Muscle layer of colon (tissue), 2 donors: Measurements from ENCODE around the gene DEGS2.

Source experiments
- H3K27ac ChIP-seq: one replicate; pipeline ENCODE4 v1.7.0; 2013; ENCODE audit warnings: low read depth, mild to moderate bottlenecking, low read length, moderate library complexity
- H3K27me3 ChIP-seq, 2 donors: one replicate each; pipeline ENCODE4 v1.7.0; 2013; ENCODE audit warnings: low read length in 2 of 2, mild to moderate bottlenecking in 2 of 2; ENCODE audit not compliant: insufficient read depth in 2 of 2, control insufficient read depth in 1 of 2
- H3K36me3 ChIP-seq: one replicate; pipeline ENCODE4 v1.7.0; 2013; ENCODE audit warnings: mild to moderate bottlenecking, low read length; ENCODE audit not compliant: insufficient read depth
- H3K4me1 ChIP-seq: one replicate; pipeline ENCODE4 v1.7.0; 2013; ENCODE audit warnings: mild to moderate bottlenecking, low read length; ENCODE audit not compliant: insufficient read depth
- H3K4me3 ChIP-seq, 2 donors: one replicate each; pipeline ENCODE4 v1.7.0; 2013; ENCODE audit warnings: low read length in 2 of 2, low read depth in 1 of 2, mild to moderate bottlenecking in 1 of 2, moderate library complexity in 1 of 2
- H3K9ac ChIP-seq: one replicate; pipeline ENCODE4 v1.7.0; 2013; ENCODE audit warnings: low read length
- H3K9me3 ChIP-seq: one replicate; pipeline ENCODE4 v1.7.0; 2013; ENCODE audit warnings: mild to moderate bottlenecking, low read length
- donor health status: abdominal sarcoma.
- donor health status: Adenocarcinoma of cecum.

The DEGS2 gene

DNA sequence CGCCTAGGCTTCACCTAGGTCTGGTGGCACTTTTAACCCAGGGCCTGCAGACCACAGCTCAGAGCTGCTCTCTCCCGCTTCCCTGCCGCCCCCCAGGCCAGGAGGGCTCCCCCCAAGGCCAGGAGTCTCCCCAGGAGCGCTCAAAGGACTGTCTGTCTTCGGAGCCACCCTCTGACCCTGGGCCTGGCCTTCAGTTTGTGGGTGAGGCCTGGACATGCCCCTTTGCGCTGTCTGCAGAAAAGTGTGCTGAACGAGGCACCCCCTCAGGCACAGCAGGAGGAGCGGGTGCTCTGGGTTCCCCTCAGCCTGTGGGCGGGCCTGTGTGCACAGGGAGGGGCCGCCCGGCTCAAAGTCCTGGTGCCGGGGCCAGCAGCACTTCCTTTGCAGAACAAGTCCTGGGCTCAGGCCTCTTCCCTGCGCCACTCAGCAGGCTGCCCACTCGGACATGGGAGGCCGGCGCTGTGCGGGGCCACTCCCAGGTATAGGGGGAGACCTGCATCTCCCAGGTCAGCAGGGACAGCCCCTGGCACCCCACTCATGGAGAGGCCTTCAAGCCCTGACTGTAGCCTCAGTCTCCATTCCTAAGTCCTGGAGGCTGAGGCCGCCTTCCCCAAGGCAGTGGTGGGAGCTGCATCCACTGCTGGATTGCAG lies 14.3 kb downstream of the DEGS2 start:
- Histone ChIP-seq H3K4me1 (no peaks in the 10 kb centered on the region), H3K27me3 (no peaks in the 10 kb centered on the region), H3K4me3 (no peak overlapping the region), H3K9ac (no peak overlapping the region), H3K36me3 (no peaks in the 10 kb centered on the region), H3K9me3 (no peaks in the 10 kb centered on the region), H3K27ac (no peak overlapping the region)

DNA sequence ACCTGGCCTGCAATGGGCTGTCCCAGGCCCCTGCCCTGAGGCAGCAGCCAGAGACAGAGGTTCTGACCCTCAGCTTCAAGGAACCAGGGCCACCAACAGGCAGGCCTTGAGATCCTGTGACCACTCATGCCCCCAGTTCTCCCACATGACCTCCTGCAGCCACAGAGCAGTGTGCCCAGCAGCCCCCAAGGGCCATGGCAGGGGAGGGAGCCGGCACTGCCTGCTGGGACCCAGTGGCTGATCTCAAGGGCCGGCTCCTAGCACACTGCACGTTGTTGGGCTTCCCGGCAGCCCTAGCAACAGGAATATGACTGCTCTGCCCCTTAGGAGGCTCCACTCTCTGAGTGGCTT lies 14.8 kb downstream of the DEGS2 start:
- no peak overlapping the region for H3K27ac ChIP-seq
- no peaks in the 10 kb centered on the region for H3K4me1 ChIP-seq
- H3K9me3 ChIP-seq = no peaks in the 10 kb centered on the region
- H3K36me3 ChIP-seq = no peaks in the 10 kb centered on the region
- H3K9ac ChIP-seq = no peak overlapping the region
- no peaks in the 10 kb centered on the region for H3K27me3 ChIP-seq
- no peak overlapping the region for H3K4me3 ChIP-seq

DNA sequence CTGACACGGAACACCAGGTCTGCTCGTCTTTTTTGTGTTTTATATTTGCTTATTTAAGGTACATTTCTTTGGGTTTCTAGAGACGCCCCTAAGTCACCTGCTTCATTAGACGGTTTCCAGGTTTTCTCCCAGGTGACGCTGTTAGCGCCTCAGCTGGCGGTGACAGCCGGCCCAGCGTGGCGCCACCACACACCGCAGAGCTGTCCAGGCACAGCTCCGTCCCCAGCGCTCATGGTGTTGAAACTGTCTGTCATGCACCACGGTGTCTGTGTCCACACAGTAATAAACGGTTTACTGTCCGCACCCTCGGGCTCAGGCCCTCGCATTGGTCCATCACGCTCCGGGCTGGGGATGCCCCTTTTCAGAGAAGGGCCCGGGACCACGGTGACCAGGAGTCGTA lies 15.5 kb downstream of the DEGS2 start:
- Histone ChIP-seq H3K9me3 (no peaks in the 10 kb centered on the region), H3K27ac (no peak overlapping the region), H3K9ac (no peak overlapping the region), H3K27me3 (no peaks in the 10 kb centered on the region), H3K4me3 (no peak overlapping the region), H3K4me1 (no peaks in the 10 kb centered on the region), H3K36me3 (no peaks in the 10 kb centered on the region)

DNA sequence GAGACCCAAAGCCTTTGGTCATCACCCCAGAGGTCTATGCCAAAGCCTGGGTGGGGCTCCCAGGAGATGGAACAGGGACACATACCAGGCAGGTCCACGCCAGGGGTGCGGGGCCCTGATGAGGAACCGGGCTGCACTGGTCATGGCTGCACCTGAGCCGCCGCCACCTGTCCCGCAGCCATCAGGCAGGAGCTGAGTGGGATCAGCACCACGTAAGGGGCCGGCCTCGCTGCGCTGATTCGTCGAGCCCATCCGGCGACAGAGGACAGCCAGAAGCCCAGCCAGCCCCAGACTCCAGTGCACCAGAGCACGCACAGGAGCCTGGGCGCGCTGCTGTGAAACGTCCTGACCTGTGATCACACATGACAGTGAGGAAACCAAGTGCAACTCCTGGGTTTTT lies 15.9 kb downstream of the DEGS2 start:
- Histone ChIP-seq H3K36me3 (no peaks in the 10 kb centered on the region), H3K4me1 (no peaks in the 10 kb centered on the region), H3K9ac (no peak overlapping the region), H3K27me3 (no peaks in the 10 kb centered on the region), H3K4me3 (no peak overlapping the region), H3K9me3 (no peaks in the 10 kb centered on the region), H3K27ac (no peak overlapping the region)

DNA sequence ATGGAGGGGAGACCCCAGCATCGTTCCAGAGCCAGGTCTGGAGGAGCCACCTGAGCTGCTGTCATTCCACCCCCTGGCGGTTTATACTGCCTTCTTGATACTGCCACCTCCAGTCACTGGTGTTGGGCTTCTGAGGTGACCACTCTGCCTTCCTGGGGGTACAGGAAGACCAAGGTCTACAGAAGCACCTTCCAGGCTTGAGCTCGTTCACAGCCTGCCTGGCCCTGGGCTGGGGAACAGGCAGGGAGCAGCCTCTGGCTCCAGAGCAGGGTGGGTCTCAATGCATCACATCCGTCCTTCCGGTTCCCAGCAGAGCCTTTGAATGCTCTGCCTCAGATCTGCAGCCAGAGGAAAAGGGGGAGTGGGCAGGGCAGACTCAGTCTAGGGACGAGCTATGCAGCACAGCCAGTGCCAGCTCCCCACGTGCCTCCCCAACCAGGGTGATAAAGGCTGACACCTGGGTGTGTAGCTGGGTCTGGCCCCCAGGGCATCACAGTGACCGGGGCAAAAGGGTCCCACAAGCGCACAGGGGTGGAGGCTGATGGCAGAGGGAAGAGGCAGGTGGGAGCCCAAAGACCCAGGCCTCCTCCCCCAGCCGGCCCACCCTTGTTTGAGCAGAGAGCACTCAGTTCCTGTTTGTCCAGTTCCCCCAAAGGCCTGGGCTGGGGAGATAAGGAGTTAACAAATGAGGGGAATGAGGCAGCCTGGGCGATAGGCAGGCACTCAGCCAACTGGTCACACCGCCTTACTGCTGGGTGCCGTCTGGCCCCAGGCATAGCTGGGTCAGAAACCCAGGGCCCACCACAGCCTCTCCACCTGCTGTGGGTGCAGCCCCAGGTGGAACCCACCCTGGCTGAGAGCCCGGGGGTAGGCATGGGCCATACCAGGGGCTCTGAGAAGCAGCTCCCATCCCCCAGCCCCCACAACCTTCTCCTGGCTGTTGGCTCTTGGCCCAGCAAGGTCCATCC lies 17.1 kb downstream of the DEGS2 start:
- Histone ChIP-seq H3K36me3 (no peaks in the 10 kb centered on the region), H3K4me1 (no peaks in the 10 kb centered on the region), H3K27ac (no peak overlapping the region), H3K4me3 (no peak overlapping the region), H3K9me3 (no peaks in the 10 kb centered on the region), H3K27me3 (no peaks in the 10 kb centered on the region), H3K9ac (no peak overlapping the region)

DNA sequence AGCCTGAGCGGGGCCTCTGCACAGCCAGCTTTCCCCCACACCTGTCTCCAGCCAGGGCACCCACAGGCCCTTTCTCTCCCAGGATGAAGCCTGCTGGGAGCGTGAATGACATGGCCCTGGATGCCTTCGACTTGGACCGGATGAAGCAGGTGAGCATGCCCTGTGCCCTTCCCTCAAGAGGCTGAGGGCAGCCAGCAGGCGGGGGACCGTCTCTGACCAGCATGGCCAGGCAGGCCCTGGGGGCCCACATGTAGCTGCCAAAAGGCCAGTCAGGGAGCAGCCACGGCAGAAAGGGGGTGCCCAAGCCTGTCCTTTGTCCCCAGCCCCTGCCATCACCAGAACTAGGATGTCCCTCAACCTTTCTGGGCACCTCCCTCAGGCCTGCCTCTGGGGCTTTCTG lies 18.3 kb downstream of the DEGS2 start:
- no peaks in the 10 kb centered on the region for H3K27me3 ChIP-seq
- H3K9me3 ChIP-seq = no peaks in the 10 kb centered on the region
- H3K9ac ChIP-seq = no peak overlapping the region
- H3K36me3 ChIP-seq = no peaks in the 10 kb centered on the region
- no peak overlapping the region for H3K27ac ChIP-seq
- H3K4me3 ChIP-seq = no peak overlapping the region
- no peaks in the 10 kb centered on the region for H3K4me1 ChIP-seq

DNA sequence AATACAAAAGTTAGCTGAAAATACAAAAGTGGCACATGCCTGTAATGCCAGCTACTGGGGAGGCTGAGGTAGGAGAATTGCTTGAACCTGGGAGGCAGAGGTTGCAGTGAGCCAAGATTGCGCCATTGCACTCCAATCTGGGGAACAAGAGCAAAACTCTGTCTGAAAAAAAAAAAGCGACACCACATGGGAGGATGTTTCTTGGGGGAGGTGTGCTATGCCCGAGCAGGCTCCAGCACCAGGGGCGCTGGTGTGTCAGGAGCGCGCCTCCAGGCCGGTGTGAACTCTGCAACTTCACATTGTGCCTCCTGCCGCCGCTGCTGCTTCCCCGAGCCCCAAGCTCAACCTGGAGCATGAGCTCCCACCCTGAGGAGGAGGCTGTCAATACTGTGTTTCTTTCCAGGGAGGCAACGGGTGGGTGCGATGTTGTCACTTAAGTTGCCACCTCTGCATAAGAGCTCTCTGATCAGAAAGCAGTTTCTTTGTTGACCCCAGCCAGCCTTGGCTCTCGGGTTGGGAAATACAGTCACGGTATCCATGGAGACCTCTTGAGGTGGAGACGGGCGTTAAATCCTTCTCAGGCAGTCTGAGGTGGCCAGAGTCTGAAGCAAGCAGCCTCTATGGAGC lies 18.9 kb downstream of the DEGS2 start:
- H3K27me3 ChIP-seq = no peaks in the 10 kb centered on the region
- H3K4me3 ChIP-seq = no peak overlapping the region
- H3K9me3 ChIP-seq = no peaks in the 10 kb centered on the region
- H3K27ac ChIP-seq = no peak overlapping the region
- no peaks in the 10 kb centered on the region for H3K36me3 ChIP-seq
- H3K9ac ChIP-seq = no peak overlapping the region
- no peaks in the 10 kb centered on the region for H3K4me1 ChIP-seq

DNA sequence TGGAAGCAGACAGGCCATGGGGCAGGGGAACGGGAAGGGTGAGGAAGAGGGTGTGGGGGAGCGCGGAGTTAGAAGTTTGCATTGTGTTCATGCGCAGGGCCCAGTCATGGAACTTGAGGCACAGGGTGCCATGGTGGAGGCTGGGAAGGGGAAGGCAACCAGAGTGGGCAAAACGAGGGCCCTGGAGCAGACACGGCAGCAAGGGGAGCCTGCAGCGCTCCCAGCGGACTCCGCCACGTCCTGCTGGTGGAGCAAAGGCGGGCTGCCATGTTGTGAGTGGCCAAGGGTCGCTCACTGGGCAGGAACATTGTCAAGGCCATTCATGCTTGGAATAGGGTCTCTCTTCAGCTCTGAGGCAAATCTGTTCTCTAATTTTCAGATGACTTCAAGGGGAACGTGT lies 20.5 kb downstream of the DEGS2 start:
- Histone ChIP-seq H3K36me3 (peaks cover 12% of the 10 kb centered on the region), H3K27ac (no peak overlapping the region)

DNA sequence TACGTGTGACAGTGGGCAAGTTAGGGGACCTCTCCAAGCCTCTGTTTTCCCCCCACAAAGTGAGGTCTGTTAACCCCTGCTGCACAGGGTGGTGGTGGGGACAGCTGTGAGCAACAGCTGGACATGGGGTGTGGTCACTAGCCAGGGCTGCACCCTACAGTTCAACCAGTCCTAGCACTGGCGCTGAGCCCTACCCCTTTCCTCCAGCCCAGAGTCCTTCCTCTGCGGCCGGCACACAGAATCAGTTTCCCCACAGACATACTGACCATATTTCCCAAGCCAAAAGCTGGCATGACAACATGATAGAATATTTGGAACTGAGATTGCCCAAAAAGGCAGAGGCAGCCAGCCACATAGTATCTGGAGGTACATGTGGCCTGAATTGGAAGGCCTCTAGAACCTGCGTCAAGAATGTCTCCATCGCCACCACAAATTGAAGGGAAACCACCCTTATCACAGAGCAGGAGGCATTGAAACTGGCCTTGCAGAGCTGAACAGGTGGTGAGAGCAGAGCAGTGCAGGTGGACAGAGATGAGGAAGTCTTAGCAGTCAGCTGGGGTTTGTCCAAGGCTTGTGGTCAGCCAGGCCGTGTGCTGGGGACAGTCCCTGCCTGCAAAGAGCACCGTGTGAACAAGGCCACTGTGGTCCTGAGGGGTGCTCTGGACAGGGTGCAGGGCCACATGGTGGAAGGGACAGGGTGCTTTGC lies 21.2 kb downstream of the DEGS2 start:
- no peak overlapping the region for H3K27ac ChIP-seq
- H3K9ac ChIP-seq = no peak overlapping the region
- H3K4me1 ChIP-seq = no peaks in the 10 kb centered on the region
- no peaks in the 10 kb centered on the region for H3K9me3 ChIP-seq
- H3K27me3 ChIP-seq = no peaks in the 10 kb centered on the region
- H3K4me3 ChIP-seq = no peak overlapping the region
- H3K36me3 ChIP-seq = peaks cover 17% of the 10 kb centered on the region

More for the DNA sequence above, 20.5 kb downstream of the DEGS2 start:
- Histone ChIP-seq H3K4me3 (no peak overlapping the region), H3K9ac (no peak overlapping the region), H3K27me3 (no peaks in the 10 kb centered on the region), H3K9me3 (no peaks in the 10 kb centered on the region), H3K4me1 (no peaks in the 10 kb centered on the region)

DNA sequence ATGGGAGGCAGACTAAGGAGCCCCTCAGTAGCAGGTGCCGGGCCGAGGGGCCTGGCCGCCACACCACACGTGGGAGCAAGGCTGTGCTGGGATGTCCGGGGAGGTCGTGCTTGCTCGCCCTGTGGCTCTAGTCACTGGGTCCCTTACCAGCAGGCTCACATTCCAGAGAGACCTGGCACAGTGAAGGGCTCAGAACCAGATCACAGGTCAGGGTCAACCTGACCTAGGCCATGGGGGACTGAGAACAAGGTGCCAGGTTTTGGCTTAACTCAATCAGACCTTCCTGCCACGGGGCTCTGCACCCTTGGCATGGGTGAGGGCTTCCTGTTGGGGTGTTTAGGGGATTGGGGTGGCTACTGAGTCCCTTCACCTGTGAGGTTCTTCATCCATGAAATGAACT lies 22.3 kb downstream of the DEGS2 start:
- H3K9ac ChIP-seq = no peak overlapping the region
- H3K27me3 ChIP-seq = no peaks in the 10 kb centered on the region
- H3K27ac ChIP-seq = no peak overlapping the region
- H3K9me3 ChIP-seq = no peaks in the 10 kb centered on the region
- H3K4me3 ChIP-seq = no peak overlapping the region
- peaks cover 27% of the 10 kb centered on the region for H3K36me3 ChIP-seq
- no peaks in the 10 kb centered on the region for H3K4me1 ChIP-seq

DNA sequence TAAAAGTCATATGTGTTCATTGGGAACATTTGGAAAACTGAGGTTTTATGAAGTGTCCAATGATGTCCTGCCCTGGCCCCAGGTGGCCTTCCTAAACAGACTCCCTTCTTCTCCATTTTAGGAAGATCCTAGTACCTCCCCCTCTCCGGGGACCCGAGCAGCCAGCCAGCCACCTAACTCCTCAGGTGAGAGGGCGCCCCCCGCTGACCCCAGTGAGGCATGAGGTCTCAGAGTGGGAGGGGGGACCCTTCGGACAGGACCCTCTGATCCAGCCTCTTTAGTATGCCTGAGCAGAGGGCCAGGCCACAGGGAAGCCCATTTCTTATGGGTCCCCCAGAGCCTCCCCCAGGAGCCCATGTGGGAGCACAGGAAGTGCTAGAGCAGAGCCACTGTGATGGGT lies 23.7 kb downstream of the DEGS2 start:
- Histone ChIP-seq H3K9me3 (no peaks in the 10 kb centered on the region), H3K27ac (no peak overlapping the region), H3K4me1 (no peaks in the 10 kb centered on the region), H3K27me3 (no peaks in the 10 kb centered on the region), H3K36me3 (peaks cover 31% of the 10 kb centered on the region), H3K4me3 (no peak overlapping the region), H3K9ac (no peak overlapping the region)
